HG02885 (cell line): ENCODE results near the gene ANO1.

ENCODE experiments used
- ATAC-seq: cut with Tn5 transposase; IDR thresholded peaks from one replicate; pipeline ENCODE4 v1.9.1; 2021; ENCODE audit warnings: mild to moderate bottlenecking; ENCODE audit not compliant: unreplicated experiment, poor library complexity

The ANO1 gene

GRCh38 chr11:70091638-70092037 lies 13.5 kb downstream of the ANO1 start:
- ATAC-seq, result no peak

GRCh38 chr11:70092959-70093715 lies 15.0 kb downstream of the ANO1 start:
- no peak for ATAC-seq

- ATAC-seq, result no peak
Measured at GRCh38 chr11:70095541-70096252, 17.6 kb downstream of the ANO1 start.

- no peak for ATAC-seq
Measured at GRCh38 chr11:70097783-70098563, 19.9 kb downstream of the ANO1 start.

- no peak for ATAC-seq
Measured at GRCh38 chr11:70098936-70099335, 20.8 kb downstream of the ANO1 start.

GRCh38 chr11:70099578-70100279 lies 21.6 kb downstream of the ANO1 start:
- no peak for ATAC-seq

- no peak for ATAC-seq
Measured at GRCh38 chr11:70100280-70100603, 22.1 kb downstream of the ANO1 start.

- ATAC-seq, result no peak
Measured at GRCh38 chr11:70100791-70101190, 22.7 kb downstream of the ANO1 start.

GRCh38 chr11:70103256-70103975 lies 25.3 kb downstream of the ANO1 start:
- no peak for ATAC-seq

- ATAC-seq, result no peak
Measured at GRCh38 chr11:70104419-70104818, 26.3 kb downstream of the ANO1 start.

- ATAC-seq, result no peak
Measured at GRCh38 chr11:70104961-70105360, 26.8 kb downstream of the ANO1 start.

GRCh38 chr11:70105369-70105754 lies 27.2 kb downstream of the ANO1 start:
- ATAC-seq, result no peak

- ATAC-seq, result no peak
Measured at GRCh38 chr11:70105755-70106571, 27.8 kb downstream of the ANO1 start.

GRCh38 chr11:70106757-70107156 lies 28.6 kb downstream of the ANO1 start:
- no peak for ATAC-seq

GRCh38 chr11:70107191-70107590 lies 29.1 kb downstream of the ANO1 start:
- ATAC-seq, result no peak

- ATAC-seq, result no peak
Measured at GRCh38 chr11:70107756-70108155, 29.6 kb downstream of the ANO1 start.

- ATAC-seq, result no peak
Measured at GRCh38 chr11:70108250-70108649, 30.1 kb downstream of the ANO1 start.

- no peak for ATAC-seq
Measured at GRCh38 chr11:70109006-70109405, 30.9 kb downstream of the ANO1 start.

- no peak for ATAC-seq
Measured at GRCh38 chr11:70109903-70110302, 31.8 kb downstream of the ANO1 start.
